Activated CD4-positive, alpha-beta T cell treated with anti-CD3 and anti-CD28 coated beads, Interleukin-2, amount 10 ng/mL, durations not matched to agents 24 days and 14 days (primary cell): Measurements from ENCODE around the gene CDH15. TPM values are rescaled to one million over a fixed set of nuclear protein-coding genes. Genes with fewer than 3 reads are reported as not detected.
"Not testable (repeated sequence)": the region's sequence is repeated elsewhere in the genome, so short reads cannot be mapped to it uniquely, and the experiment has no call there.

Experiments
- DNase-seq: peaks from one replicate; pipeline ENCODE4 v3.0.0; 2022
- H3K27ac Mint-ChIP-seq: one replicate; pipeline ENCODE4 v1.8.0; 2022; ENCODE audit warnings: mild to moderate bottlenecking, mixed read lengths
- H3K27me3 Mint-ChIP-seq: one replicate; pipeline ENCODE4 v1.8.0; 2022; ENCODE audit warnings: mixed read lengths
- H3K36me3 Mint-ChIP-seq: one replicate; pipeline ENCODE4 v1.8.0; 2022; ENCODE audit warnings: low read depth, mild to moderate bottlenecking, mixed read lengths
- H3K4me1 Mint-ChIP-seq: one replicate; pipeline ENCODE4 v1.8.0; 2021; ENCODE audit warnings: mixed read lengths
- H3K4me3 Mint-ChIP-seq: one replicate; pipeline ENCODE4 v1.8.0; 2022; ENCODE audit warnings: mild to moderate bottlenecking, moderate library complexity, mixed read lengths
- H3K9me3 Mint-ChIP-seq: one replicate; pipeline ENCODE4 v1.8.0; 2021; ENCODE audit warnings: mixed read lengths
- intact Hi-C: fragments of 100-400 bp; cut with micrococcal nuclease; formaldehyde crosslinking; loops from one replicate; pipeline ENCODE4 v1.15.1; 2023
- total RNA-seq: library from RNA; stranded (reverse); gene quantifications from 2 replicates; pipeline ENCODE4 v1.2.3, GENCODE V29; 2022

CDH15 gene
- total RNA-seq, 1 donor from 2014 or later: not detected

- intact Hi-C loops: no loop called here
- no peak for DNase-seq
- Mint-ChIP-seq H3K27me3 (no peaks in the 10 kb centered on the region), H3K36me3 (no peaks in the 10 kb centered on the region), H3K9me3 (no peaks in the 10 kb centered on the region), H3K27ac (no peak overlapping the region), H3K4me3 (no peak overlapping the region), H3K4me1 (peaks cover 3% of the 10 kb centered on the region)
Measured at GRCh38 chr16:89187770-89188392, 16.3 kb downstream of the CDH15 start.

- H3K9me3 Mint-ChIP-seq, H3K4me3 Mint-ChIP-seq, H3K4me1 Mint-ChIP-seq, intact Hi-C loops, H3K36me3 Mint-ChIP-seq, H3K27ac Mint-ChIP-seq, H3K27me3 Mint-ChIP-seq, DNase-seq: not testable (repeated sequence)
Measured at GRCh38 chr16:89188471-89189357, 17.2 kb downstream of the CDH15 start.

DNA sequence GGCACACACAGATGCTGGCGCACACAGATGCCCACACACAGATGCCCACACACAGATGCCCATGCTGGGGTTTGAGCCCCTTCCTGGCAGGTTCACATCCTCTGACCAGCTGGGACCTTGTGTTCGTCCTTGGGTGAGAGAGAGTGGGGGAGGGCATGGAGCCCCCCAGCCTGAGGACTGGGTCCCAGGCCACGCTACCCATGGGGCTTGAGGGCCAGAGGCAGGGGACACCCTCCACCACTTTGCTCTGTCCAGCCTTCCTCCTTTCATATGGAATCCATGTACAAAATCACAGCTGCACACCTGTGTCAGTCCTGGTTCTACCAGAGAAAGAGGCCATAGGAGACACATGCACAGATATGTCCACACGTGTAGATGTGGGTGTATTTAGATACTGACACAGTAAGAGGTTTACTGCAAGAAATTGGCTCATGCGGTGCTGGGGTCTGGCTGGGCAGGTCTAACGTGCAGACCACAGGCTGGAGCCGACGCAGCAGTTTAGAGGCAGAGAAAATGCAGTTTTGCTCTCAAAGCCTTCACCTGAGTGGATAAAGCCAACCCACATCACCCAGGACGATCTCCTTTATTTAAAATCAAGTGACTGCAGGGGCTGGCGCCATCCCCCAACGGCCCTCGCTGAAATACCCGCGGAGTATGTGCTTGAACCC lies 17.9 kb downstream of the CDH15 start:
- intact Hi-C loops: no loop called here
- Mint-ChIP-seq H3K4me3 (no peak overlapping the region), H3K4me1 (peaks cover 3% of the 10 kb centered on the region), H3K36me3 (no peaks in the 10 kb centered on the region), H3K27me3 (no peaks in the 10 kb centered on the region), H3K9me3 (no peaks in the 10 kb centered on the region), H3K27ac (no peak overlapping the region)
- DNase-seq: no peak

DNA sequence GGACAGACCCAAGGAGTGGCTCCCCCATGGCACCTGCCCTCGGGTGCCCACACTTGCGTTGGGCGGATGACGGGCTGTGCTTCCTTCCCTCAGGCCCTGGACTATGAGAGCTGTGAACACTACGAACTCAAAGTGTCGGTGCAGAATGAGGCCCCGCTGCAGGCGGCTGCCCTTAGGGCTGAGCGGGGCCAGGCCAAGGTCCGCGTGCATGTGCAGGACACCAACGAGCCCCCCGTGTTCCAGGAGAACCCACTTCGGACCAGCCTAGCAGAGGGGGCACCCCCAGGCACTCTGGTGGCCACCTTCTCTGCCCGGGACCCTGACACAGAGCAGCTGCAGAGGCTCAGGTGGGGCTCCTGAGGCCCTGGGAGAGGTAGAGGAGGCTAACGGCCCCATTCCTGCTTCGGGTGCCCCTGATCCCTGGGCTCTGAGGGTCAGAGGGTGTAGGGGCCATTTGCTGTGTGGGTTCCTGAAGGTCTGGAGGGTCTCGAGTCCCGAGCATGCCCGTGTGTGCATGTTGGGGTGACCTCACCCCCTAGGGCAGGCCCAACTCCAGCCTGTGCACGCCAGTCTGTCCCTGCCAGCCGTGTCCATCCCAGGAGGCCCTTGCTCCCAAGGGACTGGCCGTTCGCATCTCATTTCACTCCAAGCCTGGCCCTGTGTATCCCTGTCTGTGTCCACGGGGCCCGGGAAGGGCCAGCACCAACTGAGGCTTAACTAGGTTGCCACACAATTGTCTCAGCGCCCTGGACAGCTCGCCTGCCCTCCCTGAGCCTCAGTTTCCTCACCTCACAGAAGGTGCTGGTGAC lies 18.8 kb downstream of the CDH15 start:
- H3K9me3 Mint-ChIP-seq: no peaks in the 10 kb centered on the region
- no peak for DNase-seq
- no peak overlapping the region for H3K4me3 Mint-ChIP-seq
- H3K36me3 Mint-ChIP-seq: no peaks in the 10 kb centered on the region
- intact Hi-C loops: no loop called here
- H3K27me3 Mint-ChIP-seq: no peaks in the 10 kb centered on the region
- H3K4me1 Mint-ChIP-seq: peaks cover 3% of the 10 kb centered on the region
- no peak overlapping the region for H3K27ac Mint-ChIP-seq

GRCh38 chr16:89191033-89191900 lies 19.7 kb downstream of the CDH15 start:
- Mint-ChIP-seq H3K9me3 (no peaks in the 10 kb centered on the region), H3K27me3 (no peaks in the 10 kb centered on the region), H3K4me1 (peaks cover 3% of the 10 kb centered on the region), H3K36me3 (no peaks in the 10 kb centered on the region), H3K27ac (no peak overlapping the region), H3K4me3 (no peak overlapping the region)
- no peak for DNase-seq
- intact Hi-C loops: no loop called here

GRCh38 chr16:89191901-89192185 lies 20.3 kb downstream of the CDH15 start:
- H3K9me3 Mint-ChIP-seq: no peaks in the 10 kb centered on the region
- no peaks in the 10 kb centered on the region for H3K36me3 Mint-ChIP-seq
- no peak overlapping the region for H3K27ac Mint-ChIP-seq
- H3K4me3 Mint-ChIP-seq: no peak overlapping the region
- intact Hi-C loops: loop anchor here (1.0 to 2.0 kb wide), 2 partner anchors 21 to 55 kb away; partner anchors contain the start of gene CDH15
- H3K27me3 Mint-ChIP-seq: no peaks in the 10 kb centered on the region
- DNase-seq: no peak
- peaks cover 3% of the 10 kb centered on the region for H3K4me1 Mint-ChIP-seq

- H3K27me3 Mint-ChIP-seq: not testable (repeated sequence)
Measured at GRCh38 chr16:89192186-89192955, 20.8 kb downstream of the CDH15 start.

GRCh38 chr16:89192956-89193575 lies 21.5 kb downstream of the CDH15 start:
- DNase-seq: peak; percentile 82
- no peaks in the 10 kb centered on the region for H3K4me1 Mint-ChIP-seq
- no peaks in the 10 kb centered on the region for H3K27me3 Mint-ChIP-seq
- intact Hi-C loops: loop anchor here (1.0 to 2.0 kb wide), 3 partner anchors 8 to 54 kb away; partner anchors contain the start of gene CDH15
- no peaks in the 10 kb centered on the region for H3K9me3 Mint-ChIP-seq
- no peak overlapping the region for H3K27ac Mint-ChIP-seq
- H3K4me3 Mint-ChIP-seq: no peak overlapping the region
- no peaks in the 10 kb centered on the region for H3K36me3 Mint-ChIP-seq

More at GRCh38 chr16:89192186-89192955, 20.8 kb downstream of the CDH15 start:
- DNase-seq: peak; percentile 91
- not testable (repeated sequence) for H3K27ac Mint-ChIP-seq, H3K4me1 Mint-ChIP-seq, H3K4me3 Mint-ChIP-seq, H3K36me3 Mint-ChIP-seq, H3K9me3 Mint-ChIP-seq
- intact Hi-C loops: loop anchor here (1.0 to 2.0 kb wide), 2 partner anchors 21 to 54 kb away; partner anchors contain the start of gene CDH15

- no peak for DNase-seq
- no peaks in the 10 kb centered on the region for H3K4me1 Mint-ChIP-seq
- H3K27ac Mint-ChIP-seq: no peak overlapping the region
- intact Hi-C loops: loop anchor here (1.0 to 2.0 kb wide), 2 partner anchors 8 to 53 kb away; no protein-coding TSS in a partner anchor
- H3K27me3 Mint-ChIP-seq: no peaks in the 10 kb centered on the region
- no peaks in the 10 kb centered on the region for H3K9me3 Mint-ChIP-seq
- H3K4me3 Mint-ChIP-seq: no peak overlapping the region
- H3K36me3 Mint-ChIP-seq: no peaks in the 10 kb centered on the region
Measured at GRCh38 chr16:89193576-89194293, 22.2 kb downstream of the CDH15 start.

- Mint-ChIP-seq H3K9me3 (no peaks in the 10 kb centered on the region), H3K36me3 (no peaks in the 10 kb centered on the region), H3K27me3 (no peaks in the 10 kb centered on the region), H3K27ac (no peak overlapping the region), H3K4me3 (no peak overlapping the region), H3K4me1 (no peaks in the 10 kb centered on the region)
- no peak for DNase-seq
- intact Hi-C loops: no loop called here
Measured at GRCh38 chr16:89194340-89195311, 23.1 kb downstream of the CDH15 start.
